Gastroesophageal sphincter (tissue), 4 donors: ENCODE data around the gene JRKL. TPM values are rescaled to one million over a fixed set of nuclear protein-coding genes. Genes with fewer than 3 reads are reported as not detected.
"Not testable (repeated sequence)": the region's sequence is repeated elsewhere in the genome, so short reads cannot be mapped to it uniquely, and the experiment has no call there.

ENCODE experiments used
- ATAC-seq: fragments of 150-250 bp; one replicate; pipeline ENCODE4 v1.9.1; 2016; ENCODE audit warnings: mild to moderate bottlenecking, moderate library complexity
- H3K27ac ChIP-seq, 4 donors: fragments of 200-600 bp; sonication (generic) in 3 of 4; 1 replicate in 3 of 4; 2 replicates in 1 of 4; pipeline ENCODE4 v1.5.1; 2016 to 2019
- H3K27me3 ChIP-seq: fragments of 200-600 bp; sonication (generic); one replicate; pipeline ENCODE4 v1.5.1; 2019
- H3K36me3 ChIP-seq, 2 donors: fragments of 200-600 bp; sonication (generic); one replicate each; pipeline ENCODE4 v1.5.1; 2019; ENCODE audit warnings: control low read depth in 1 of 2
- H3K4me1 ChIP-seq, 3 donors: fragments of 200-600 bp; sonication (generic); 1 replicate in 2 of 3; 2 replicates in 1 of 3; pipeline ENCODE4 v1.5.1; 2016 to 2019; ENCODE audit warnings: control low read depth in 2 of 3
- H3K4me3 ChIP-seq, 2 donors: fragments of 200-600 bp; sonication (generic); one replicate each; pipeline ENCODE4 v1.5.1; 2019; ENCODE audit warnings: mild to moderate bottlenecking in 1 of 2, moderate library complexity in 1 of 2
- H3K9me3 ChIP-seq, 3 donors: fragments of 200-600 bp; sonication (generic); one replicate each; pipeline ENCODE4 v1.5.1; 2017 to 2019; ENCODE audit warnings: control low read depth in 2 of 3
- EP300 ChIP-seq: sonication (generic); formaldehyde crosslinking; IDR thresholded peaks from one replicate; pipeline ENCODE4 v1.6.1; 2017; ENCODE audit warnings: antibody characterized with exemption, mild to moderate bottlenecking
- POLR2A ChIP-seq, 2 donors: fragments of 450-650 bp; IDR thresholded peaks; one replicate each; pipeline ENCODE4 v1.6.1; 2017; ENCODE audit warnings: antibody characterized with exemption in 2 of 2, mild to moderate bottlenecking in 2 of 2, moderate library complexity in 1 of 2
- POLR2AphosphoS5 ChIP-seq: sonication (generic); formaldehyde crosslinking; IDR thresholded peaks from one replicate; pipeline ENCODE4 v1.6.1; 2017; ENCODE audit warnings: antibody characterized with exemption
- WGBS, 2 donors: methylation state at CpG; one replicate each; pipeline ENCODE4 v1.1.5; 2018; ENCODE audit warnings: low coverage in 1 of 2; 5-methylcytosine and 5-hydroxymethylcytosine counted together
- small RNA-seq, 4 donors: library from RNA; depleted of rRNA; stranded (forward); fragments of <200 nt; gene quantifications; one replicate each; pipeline ENCODE3, GENCODE V24; 2016
- total RNA-seq, 4 donors: library from RNA; depleted of rRNA; stranded (reverse); fragments of >200 nt; gene quantifications; one replicate each; pipeline ENCODE4 v1.1.0, GENCODE V29; 2016
- TF ChIP-seq, protein P1 (sequence below), 4 experiments: fragments of 200-600 bp in 2 of 4; fragments of 450-650 bp in 2 of 4; sonication (generic) in 1 of 4; IDR thresholded peaks; one replicate each; pipeline ENCODE4 v1.5.1; 2017 to 2019; ENCODE audit warnings: antibody characterized with exemption in 4 of 4, mild to moderate bottlenecking in 2 of 4, moderate library complexity in 2 of 4

Gene JRKL
- total RNA-seq, 4 donors from 2014 or later, result 6.1 to 9.6 (median 7.6) TPM

DNA sequence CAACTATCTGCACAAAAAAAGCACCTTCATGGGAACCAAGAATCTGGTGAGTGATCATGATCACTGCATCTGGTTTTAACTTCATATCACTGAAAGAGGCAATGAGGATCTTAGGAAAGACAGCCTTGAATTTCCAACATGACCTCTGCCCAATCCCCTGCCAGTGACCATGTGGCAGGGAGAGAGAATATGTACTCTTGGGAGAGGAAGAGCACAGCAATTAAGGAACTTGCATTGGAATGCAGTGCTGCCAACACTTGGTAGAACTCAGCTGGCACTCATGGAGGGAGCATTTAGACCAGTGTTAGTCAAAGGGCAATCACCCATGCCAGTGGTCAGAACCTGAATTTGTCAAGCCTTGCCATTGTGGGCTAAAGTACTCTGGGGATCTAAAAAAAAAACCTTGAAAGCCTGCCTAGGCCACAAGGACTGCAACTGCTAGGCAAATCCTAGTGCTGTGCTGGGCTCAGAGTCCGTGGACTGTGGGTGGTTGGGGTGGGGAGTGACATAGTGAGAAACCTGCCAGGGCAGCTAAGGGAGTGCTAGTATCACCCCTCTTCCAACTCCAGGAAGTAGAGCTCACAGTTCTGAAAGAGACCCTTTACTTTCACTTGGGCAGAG, 23.1 kb downstream of the JRKL start:
- 80 to 100% methylated on average over 1 of the region's 1 CpG for WGBS, 2 donors
- Histone ChIP-seq H3K9me3 (no peaks in the 10 kb centered on the region), H3K4me1 (no peaks in the 10 kb centered on the region), H3K27ac (no peak overlapping the region), H3K27me3 (peaks cover 25% of the 10 kb centered on the region), H3K36me3 (no peaks in the 10 kb centered on the region), H3K4me3 (no peak overlapping the region)
- no peak for TF ChIP-seq EP300
- TF ChIP-seq, protein P1, sequence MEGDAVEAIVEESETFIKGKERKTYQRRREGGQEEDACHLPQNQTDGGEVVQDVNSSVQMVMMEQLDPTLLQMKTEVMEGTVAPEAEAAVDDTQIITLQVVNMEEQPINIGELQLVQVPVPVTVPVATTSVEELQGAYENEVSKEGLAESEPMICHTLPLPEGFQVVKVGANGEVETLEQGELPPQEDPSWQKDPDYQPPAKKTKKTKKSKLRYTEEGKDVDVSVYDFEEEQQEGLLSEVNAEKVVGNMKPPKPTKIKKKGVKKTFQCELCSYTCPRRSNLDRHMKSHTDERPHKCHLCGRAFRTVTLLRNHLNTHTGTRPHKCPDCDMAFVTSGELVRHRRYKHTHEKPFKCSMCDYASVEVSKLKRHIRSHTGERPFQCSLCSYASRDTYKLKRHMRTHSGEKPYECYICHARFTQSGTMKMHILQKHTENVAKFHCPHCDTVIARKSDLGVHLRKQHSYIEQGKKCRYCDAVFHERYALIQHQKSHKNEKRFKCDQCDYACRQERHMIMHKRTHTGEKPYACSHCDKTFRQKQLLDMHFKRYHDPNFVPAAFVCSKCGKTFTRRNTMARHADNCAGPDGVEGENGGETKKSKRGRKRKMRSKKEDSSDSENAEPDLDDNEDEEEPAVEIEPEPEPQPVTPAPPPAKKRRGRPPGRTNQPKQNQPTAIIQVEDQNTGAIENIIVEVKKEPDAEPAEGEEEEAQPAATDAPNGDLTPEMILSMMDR (IDR thresholded peaks at IDR 0.05), result no peak
- TF ChIP-seq POLR2AphosphoS5, result no peak
- no peak for TF ChIP-seq POLR2A (IDR thresholded peaks at IDR 0.05)
- ATAC-seq, result no peak

DNA sequence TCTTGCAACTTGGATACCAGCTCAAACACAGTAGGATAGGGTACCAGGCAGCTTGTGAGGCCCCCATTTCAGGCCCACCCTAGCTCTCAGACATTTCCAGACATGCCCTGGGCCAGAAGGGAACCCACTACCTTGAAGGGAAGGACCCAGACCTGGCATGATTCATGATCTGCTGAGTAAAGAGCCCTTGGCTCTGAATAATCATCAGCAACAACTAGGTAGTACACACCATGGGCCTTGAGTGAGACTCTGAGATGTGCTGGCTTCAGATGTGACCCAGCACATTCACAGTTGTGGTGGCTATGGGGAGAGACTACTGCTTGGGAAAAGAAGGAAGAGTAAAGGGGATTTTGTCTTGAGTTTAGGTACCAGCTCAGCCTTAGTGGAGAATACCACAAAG, 23.6 kb downstream of the JRKL start:
- peaks cover 25% of the 10 kb centered on the region for H3K27me3 ChIP-seq
- no peak overlapping the region for H3K4me3 ChIP-seq
- TF ChIP-seq POLR2AphosphoS5, result no peak
- no peak for TF ChIP-seq POLR2A (IDR thresholded peaks at IDR 0.05)
- TF ChIP-seq EP300, result no peak
- TF ChIP-seq, protein P1 (IDR thresholded peaks at IDR 0.05), result no peak
- H3K4me1 ChIP-seq, result no peaks in the 10 kb centered on the region
- ATAC-seq, result no peak
- no peaks in the 10 kb centered on the region for H3K9me3 ChIP-seq
- no peak overlapping the region for H3K27ac ChIP-seq
- H3K36me3 ChIP-seq, result no peaks in the 10 kb centered on the region

DNA sequence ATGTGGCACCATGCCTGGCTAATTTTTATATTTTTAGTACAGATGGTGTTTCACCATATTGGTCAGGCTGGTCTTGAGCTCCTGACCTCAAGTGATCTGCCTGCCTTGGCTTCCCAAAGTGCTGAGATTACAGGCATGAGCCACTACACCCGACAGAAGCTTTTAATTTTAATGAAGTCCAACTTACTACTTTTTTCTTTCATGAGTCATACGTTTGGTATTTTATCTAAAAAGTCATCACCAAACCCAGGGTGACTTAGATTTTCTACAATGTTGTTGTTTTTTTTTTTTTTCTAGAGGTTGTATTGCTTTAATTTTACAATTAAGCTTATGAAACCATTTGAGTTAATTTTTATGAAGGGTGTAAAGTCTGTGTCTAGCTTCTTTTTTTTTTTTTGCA, 34.9 kb downstream of the JRKL start:
- Histone ChIP-seq H3K36me3 (no peaks in the 10 kb centered on the region), H3K27ac (no peak overlapping the region), H3K27me3 (peaks cover 6% of the 10 kb centered on the region), H3K4me1 (no peaks in the 10 kb centered on the region), H3K4me3 (no peak overlapping the region), H3K9me3 (no peaks in the 10 kb centered on the region)
- no peak for ATAC-seq
- 33% methylated on average over 2 of the region's 2 CpGs; no CpG with 5 or more reads in 1 of the 2 donors for WGBS, 2 donors
- TF ChIP-seq EP300, result no peak
- TF ChIP-seq, protein P1 (IDR thresholded peaks at IDR 0.05), result no peak
- TF ChIP-seq POLR2AphosphoS5, result no peak
- no peak for TF ChIP-seq POLR2A (IDR thresholded peaks at IDR 0.05)

DNA sequence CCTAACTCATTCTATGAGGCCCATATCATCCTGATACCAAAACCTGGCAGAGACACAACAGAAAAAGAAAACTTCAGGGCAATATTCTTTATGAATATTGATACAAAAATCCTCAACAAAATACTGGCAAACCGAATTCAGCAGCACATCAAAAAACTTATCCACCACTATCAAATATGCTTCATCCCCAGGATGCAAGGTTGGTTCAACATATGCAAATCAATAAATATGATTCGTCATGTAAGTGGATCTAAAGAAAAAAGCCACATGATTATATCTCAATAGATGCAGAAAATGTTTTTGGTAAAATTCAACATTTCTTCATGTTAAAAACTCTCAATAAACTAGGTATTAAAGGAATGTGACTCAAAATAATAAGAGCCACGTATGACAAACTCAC, 40.9 kb downstream of the JRKL start:
- TF ChIP-seq POLR2AphosphoS5 (no peak), POLR2A (IDR thresholded peaks at IDR 0.05) (no peak), EP300 (no peak)
- TF ChIP-seq, protein P1 (IDR thresholded peaks at IDR 0.05), result no peak
- Histone ChIP-seq H3K27ac (no peak overlapping the region), H3K9me3 (peaks cover 0 to 15% (median 0%) of the 10 kb centered on the region in 3 donors), H3K4me1 (no peaks in the 10 kb centered on the region), H3K4me3 (no peak overlapping the region), H3K27me3 (no peaks in the 10 kb centered on the region), H3K36me3 (no peaks in the 10 kb centered on the region)
- ATAC-seq, result no peak
- 87 to 89% methylated on average over 2 to 3 of the region's 3 CpGs for WGBS, 2 donors

DNA sequence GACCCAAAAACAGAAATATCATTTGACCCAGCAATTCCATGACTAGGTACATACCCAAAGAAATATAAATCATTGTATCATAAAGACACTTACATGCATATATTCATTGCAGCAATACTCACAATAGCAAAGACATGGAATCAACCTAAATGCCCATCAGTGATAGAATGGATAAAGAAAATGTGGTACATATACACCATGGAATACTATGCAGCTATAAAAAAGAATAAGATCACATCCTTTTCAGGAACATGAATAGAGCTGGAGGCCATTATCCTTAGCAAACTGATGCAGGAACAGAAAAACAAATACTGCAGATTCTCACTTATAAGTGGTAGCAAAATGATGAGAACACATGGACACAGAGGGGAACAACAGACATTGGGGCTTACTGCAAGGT, 42.8 kb downstream of the JRKL start:
- not testable (repeated sequence) for H3K27me3 ChIP-seq, H3K36me3 ChIP-seq, H3K27ac ChIP-seq, ATAC-seq, H3K4me3 ChIP-seq, H3K4me1 ChIP-seq
- peaks cover 0 to 15% (median 0%) of the 10 kb centered on the region in 3 donors for H3K9me3 ChIP-seq

Small RNA genes lying within 50 kb of the gene (small RNA-seq; reads per million reads assigned to genes)
- gene MIR1260B, result 0 reads per million in 4 donors

Other genes starting within 250 kb of the JRKL start
- gene MAML2, start 46.8 kb upstream of the JRKL start, total RNA-seq, result 10 to 100 TPM; 15.8 to 31.8 (median 23.7) TPM
- gene CCDC82, start 101 bp upstream of the JRKL start, total RNA-seq, result 10 to 100 TPM; 17.3 to 28.9 (median 24.7) TPM